K562 (cell line): ENCODE measurements around the gene HAAO. TPM values are rescaled to one million over a fixed set of nuclear protein-coding genes. Genes with fewer than 3 reads are reported as not detected.

Experiments used
- ASH1L ChIP-seq: fragments of 450-650 bp; IDR thresholded peaks from 2 replicates; pipeline ENCODE4 v1.6.1; 2018; ENCODE audit warnings: borderline replicate concordance, mild to moderate bottlenecking, low read depth; ENCODE audit not compliant: partially characterized antibody
- CBX1 ChIP-seq: sonication (generic); IDR thresholded peaks from 2 replicates; pipeline ENCODE4 v1.6.1; 2016; ENCODE audit warnings: antibody characterized with exemption, low read depth, mild to moderate bottlenecking
- CBX2 ChIP-seq: fragments of 200-600 bp; sonication (generic); IDR thresholded peaks from one replicate; pipeline ENCODE4 v1.6.1; 2012; ENCODE audit warnings: mild to moderate bottlenecking, low read length, inconsistent platforms; ENCODE audit not compliant: insufficient read depth, poor library complexity, severe bottlenecking
- CXXC5 ChIP-seq: fragments of 250-450 bp; sonication (Bioruptor Pico); IDR thresholded peaks from 2 replicates; pipeline ENCODE4 v1.8.0; 2022; ENCODE audit warnings: inconsistent platforms, mild to moderate bottlenecking, moderate library complexity
- ELF1 ChIP-seq: fragments of 200-800 bp; sonication (Bioruptor generic); IDR thresholded peaks from 2 replicates; pipeline ENCODE4 v1.6.1; 2016; ENCODE audit warnings: missing genetic modification characterization, missing compliant biosample characterization
- FIP1L1 ChIP-seq: fragments of 200-400 bp; formaldehyde crosslinking; IDR thresholded peaks from 2 replicates; pipeline ENCODE4 v1.6.1; 2018; ENCODE audit warnings: mild to moderate bottlenecking, low read depth, low read length; ENCODE audit not compliant: poor library complexity, severe bottlenecking
- MAFF ChIP-seq: IDR thresholded peaks from 2 replicates; pipeline ENCODE4 v1.6.1; 2012; ENCODE audit warnings: low read length, improper control_type of control experiment
- SIN3A ChIP-seq, 2 experiments: fragments of 150-350 bp in 1 of 2; IDR thresholded peaks; 2 replicates each; pipeline ENCODE4 v1.6.1; 2011 to 2016; ENCODE audit warnings: borderline replicate concordance in 2 of 2, low read depth in 2 of 2, low read length in 2 of 2, mild to moderate bottlenecking in 2 of 2, moderate library complexity in 2 of 2; ENCODE audit not compliant: control insufficient read depth in 1 of 2
- YY1 ChIP-seq, 3 experiments: IDR thresholded peaks; 2 replicates each; pipeline ENCODE4 v1.6.1; 2011; ENCODE audit warnings: low read length in 2 of 3, mild to moderate bottlenecking in 2 of 3, moderate library complexity in 2 of 3, borderline replicate concordance in 1 of 3, control low read depth in 1 of 3, low read depth in 1 of 3; ENCODE audit not compliant: insufficient read depth in 3 of 3, insufficient replicate concordance in 2 of 3, control insufficient read depth in 1 of 3, insufficient read length in 1 of 3; ENCODE audit errors: extremely low read depth in 1 of 3
- ZNF146 ChIP-seq: IDR thresholded peaks from one replicate; pipeline ENCODE4 v1.6.1; 2018; ENCODE audit warnings: missing compliant biosample characterization; ENCODE audit not compliant: unreplicated experiment
- polyA plus RNA-seq, 8 experiments: library from polyadenylated mRNA; depleted of rRNA in 4 of 8; stranded (reverse) in 5 of 8; unstranded in 3 of 8; fragments of >200 nt; fragmentation: Nextera tagmentation in 2 of 8; fragmentation: Illumina TruSeq in 1 of 8; extraction: Ambion mirVana in 2 of 8; extraction: Trizol in 1 of 8; gene quantifications; 2 replicates each; pipeline versions ENCODE4 v1.2.1 to v1.2.3, GENCODE V29; 2011 to 2014; ENCODE audit warnings: inconsistent platforms in 1 of 8, missing spikeins in 1 of 8
- total RNA-seq, 7 experiments: library from RNA; depleted of rRNA in 6 of 7; stranded (reverse); fragments of >200 nt in 6 of 7; fragmentation: Illumina TruSeq in 2 of 7; extraction: Trizol in 2 of 7; gene quantifications; 2 replicates each; pipeline versions ENCODE4 v1.2.1 to v1.2.3, GENCODE V29; 2011 to 2021; ENCODE audit warnings: low replicate concordance in 1 of 7
- TF ChIP-seq, protein P1 (sequence below): fragments of 250-450 bp; sonication (Bioruptor Pico); IDR thresholded peaks from 2 replicates; pipeline ENCODE4 v1.8.0; 2021; ENCODE audit warnings: mild to moderate bottlenecking, moderate library complexity
- TF ChIP-seq, protein P2 (sequence below), 2 experiments: fragments of 450-650 bp; formaldehyde crosslinking in 1 of 2; IDR thresholded peaks; 2 replicates each; pipeline versions ENCODE4 v1.4.0 to v1.6.1; 2014 to 2020; ENCODE audit warnings: mild to moderate bottlenecking in 2 of 2, borderline replicate concordance in 1 of 2, low read depth in 1 of 2
- TF ChIP-seq, protein P3 (sequence below), 2 experiments: fragments of 200-800 bp in 1 of 2; sonication (Bioruptor generic) in 1 of 2; sonication (generic) in 1 of 2; formaldehyde crosslinking in 1 of 2; IDR thresholded peaks in 1 of 2; conservative IDR thresholded peaks in 1 of 2; 2 replicates each; pipeline versions ENCODE4 v1.5.0 to v1.6.1; 2016 to 2020; ENCODE audit warnings: missing compliant biosample characterization in 1 of 2, missing genetic modification characterization in 1 of 2, missing genetic modification reagents in 1 of 2
- TF ChIP-seq, protein P4 (sequence below): sonication (generic); formaldehyde crosslinking; IDR thresholded peaks from 2 replicates; pipeline ENCODE4 v1.8.0; 2022; ENCODE audit warnings: mild to moderate bottlenecking, missing genetic modification reagents

The HAAO gene
- total and polyA plus RNA-seq, 9 of the 15 experiments (the other 6 are each of a cell fraction or from before 2014, with no cell fraction given) = not detected

- TF ChIP-seq, protein P1, sequence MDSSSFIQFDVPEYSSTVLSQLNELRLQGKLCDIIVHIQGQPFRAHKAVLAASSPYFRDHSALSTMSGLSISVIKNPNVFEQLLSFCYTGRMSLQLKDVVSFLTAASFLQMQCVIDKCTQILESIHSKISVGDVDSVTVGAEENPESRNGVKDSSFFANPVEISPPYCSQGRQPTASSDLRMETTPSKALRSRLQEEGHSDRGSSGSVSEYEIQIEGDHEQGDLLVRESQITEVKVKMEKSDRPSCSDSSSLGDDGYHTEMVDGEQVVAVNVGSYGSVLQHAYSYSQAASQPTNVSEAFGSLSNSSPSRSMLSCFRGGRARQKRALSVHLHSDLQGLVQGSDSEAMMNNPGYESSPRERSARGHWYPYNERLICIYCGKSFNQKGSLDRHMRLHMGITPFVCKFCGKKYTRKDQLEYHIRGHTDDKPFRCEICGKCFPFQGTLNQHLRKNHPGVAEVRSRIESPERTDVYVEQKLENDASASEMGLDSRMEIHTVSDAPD (CRISPR knock-in tag) = no peak
- TF ChIP-seq YY1 (IDR thresholded peaks at IDR 0.05; ENCODE audit: borderline replicate concordance in 1 of 3, control insufficient read depth in 1 of 3, extremely low read depth in 1 of 3, insufficient read depth in 3 of 3, insufficient read length in 1 of 3, insufficient replicate concordance in 2 of 3, low read depth in 1 of 3, low read length in 2 of 3) = peak in 1 of 3 experiments; percentile 21
- no peak for TF ChIP-seq ZNF146 (CRISPR knock-in tag)
- peak; percentile 80 for TF ChIP-seq ELF1 (tag)
- TF ChIP-seq, protein P2, sequence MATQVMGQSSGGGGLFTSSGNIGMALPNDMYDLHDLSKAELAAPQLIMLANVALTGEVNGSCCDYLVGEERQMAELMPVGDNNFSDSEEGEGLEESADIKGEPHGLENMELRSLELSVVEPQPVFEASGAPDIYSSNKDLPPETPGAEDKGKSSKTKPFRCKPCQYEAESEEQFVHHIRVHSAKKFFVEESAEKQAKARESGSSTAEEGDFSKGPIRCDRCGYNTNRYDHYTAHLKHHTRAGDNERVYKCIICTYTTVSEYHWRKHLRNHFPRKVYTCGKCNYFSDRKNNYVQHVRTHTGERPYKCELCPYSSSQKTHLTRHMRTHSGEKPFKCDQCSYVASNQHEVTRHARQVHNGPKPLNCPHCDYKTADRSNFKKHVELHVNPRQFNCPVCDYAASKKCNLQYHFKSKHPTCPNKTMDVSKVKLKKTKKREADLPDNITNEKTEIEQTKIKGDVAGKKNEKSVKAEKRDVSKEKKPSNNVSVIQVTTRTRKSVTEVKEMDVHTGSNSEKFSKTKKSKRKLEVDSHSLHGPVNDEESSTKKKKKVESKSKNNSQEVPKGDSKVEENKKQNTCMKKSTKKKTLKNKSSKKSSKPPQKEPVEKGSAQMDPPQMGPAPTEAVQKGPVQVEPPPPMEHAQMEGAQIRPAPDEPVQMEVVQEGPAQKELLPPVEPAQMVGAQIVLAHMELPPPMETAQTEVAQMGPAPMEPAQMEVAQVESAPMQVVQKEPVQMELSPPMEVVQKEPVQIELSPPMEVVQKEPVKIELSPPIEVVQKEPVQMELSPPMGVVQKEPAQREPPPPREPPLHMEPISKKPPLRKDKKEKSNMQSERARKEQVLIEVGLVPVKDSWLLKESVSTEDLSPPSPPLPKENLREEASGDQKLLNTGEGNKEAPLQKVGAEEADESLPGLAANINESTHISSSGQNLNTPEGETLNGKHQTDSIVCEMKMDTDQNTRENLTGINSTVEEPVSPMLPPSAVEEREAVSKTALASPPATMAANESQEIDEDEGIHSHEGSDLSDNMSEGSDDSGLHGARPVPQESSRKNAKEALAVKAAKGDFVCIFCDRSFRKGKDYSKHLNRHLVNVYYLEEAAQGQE (IDR thresholded peaks at IDR 0.05; ENCODE audit: borderline replicate concordance) = 0 out of 2 replicates have a peak, but pooled peaks have one; percentile 11
- TF ChIP-seq, protein P2 (CRISPR knock-in tag; IDR thresholded peaks at IDR 0.05; ENCODE audit: low read depth) = no peak
- TF ChIP-seq ASH1L = no peak
- TF ChIP-seq CXXC5 (CRISPR knock-in tag) = peak; percentile 52; the same call in 1 of the 2 replicates
- TF ChIP-seq, protein P3, sequence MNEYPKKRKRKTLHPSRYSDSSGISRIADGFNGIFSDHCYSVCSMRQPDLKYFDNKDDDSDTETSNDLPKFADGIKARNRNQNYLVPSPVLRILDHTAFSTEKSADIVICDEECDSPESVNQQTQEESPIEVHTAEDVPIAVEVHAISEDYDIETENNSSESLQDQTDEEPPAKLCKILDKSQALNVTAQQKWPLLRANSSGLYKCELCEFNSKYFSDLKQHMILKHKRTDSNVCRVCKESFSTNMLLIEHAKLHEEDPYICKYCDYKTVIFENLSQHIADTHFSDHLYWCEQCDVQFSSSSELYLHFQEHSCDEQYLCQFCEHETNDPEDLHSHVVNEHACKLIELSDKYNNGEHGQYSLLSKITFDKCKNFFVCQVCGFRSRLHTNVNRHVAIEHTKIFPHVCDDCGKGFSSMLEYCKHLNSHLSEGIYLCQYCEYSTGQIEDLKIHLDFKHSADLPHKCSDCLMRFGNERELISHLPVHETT (CRISPR knock-in tag; conservative IDR thresholded peaks at IDR 0.05 in 1 of 2, IDR thresholded peaks at IDR 0.05 in 1 of 2) = peak in 1 of 2 experiments; percentile 99; a peak in 2 of 4 replicates
- TF ChIP-seq SIN3A (IDR thresholded peaks at IDR 0.05; ENCODE audit: borderline replicate concordance in 2 of 2, control insufficient read depth in 1 of 2, low read depth in 2 of 2, low read length in 2 of 2) = peak in 1 of 2 experiments; percentile 11; a peak in 1 of 4 replicates
- TF ChIP-seq MAFF = no peak
- TF ChIP-seq CBX2 = no peak
- TF ChIP-seq, protein P4, sequence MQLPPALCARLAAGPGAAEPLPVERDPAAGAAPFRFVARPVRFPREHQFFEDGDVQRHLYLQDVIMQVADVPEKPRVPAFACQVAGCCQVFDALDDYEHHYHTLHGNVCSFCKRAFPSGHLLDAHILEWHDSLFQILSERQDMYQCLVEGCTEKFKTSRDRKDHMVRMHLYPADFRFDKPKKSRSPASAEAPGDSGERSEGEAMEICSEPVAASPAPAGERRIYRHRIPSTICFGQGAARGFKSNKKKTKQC (CRISPR knock-in tag) = no peak; the same call in 1 of the 2 replicates
- no peak; the same call in 1 of the 2 replicates for TF ChIP-seq CBX1
- peak; percentile 27 for TF ChIP-seq FIP1L1
Measured at GRCh38 chr2:42809819-42810120, 17.4 kb upstream of the HAAO start (continued).
